Panc1 (cell line): ENCODE measurements around the gene THG1L.

Experiments used
- POLR2AphosphoS5 ChIP-seq: IDR thresholded peaks from 2 replicates; pipeline ENCODE4 v1.6.1; 2012; ENCODE audit warnings: mild to moderate bottlenecking, low read depth, low read length, moderate library complexity
- SIN3A ChIP-seq: IDR thresholded peaks from 2 replicates; pipeline ENCODE4 v1.6.1; 2012; ENCODE audit warnings: low read depth, mild to moderate bottlenecking, low read length, moderate library complexity, borderline replicate concordance; ENCODE audit not compliant: insufficient read depth
- TF ChIP-seq, protein P1 (sequence below): fragments of 450-650 bp; IDR thresholded peaks from 2 replicates; pipeline ENCODE4 v1.5.1; 2017; ENCODE audit warnings: mild to moderate bottlenecking
- TF ChIP-seq, protein P2 (sequence below), 2 experiments: IDR thresholded peaks; 2 replicates each; pipeline ENCODE4 v1.6.1; 2011 to 2012; ENCODE audit warnings: low read depth in 2 of 2, control low read depth in 1 of 2, low read length in 1 of 2, mild to moderate bottlenecking in 1 of 2, moderate library complexity in 1 of 2; ENCODE audit not compliant: insufficient read depth in 1 of 2

DNA sequence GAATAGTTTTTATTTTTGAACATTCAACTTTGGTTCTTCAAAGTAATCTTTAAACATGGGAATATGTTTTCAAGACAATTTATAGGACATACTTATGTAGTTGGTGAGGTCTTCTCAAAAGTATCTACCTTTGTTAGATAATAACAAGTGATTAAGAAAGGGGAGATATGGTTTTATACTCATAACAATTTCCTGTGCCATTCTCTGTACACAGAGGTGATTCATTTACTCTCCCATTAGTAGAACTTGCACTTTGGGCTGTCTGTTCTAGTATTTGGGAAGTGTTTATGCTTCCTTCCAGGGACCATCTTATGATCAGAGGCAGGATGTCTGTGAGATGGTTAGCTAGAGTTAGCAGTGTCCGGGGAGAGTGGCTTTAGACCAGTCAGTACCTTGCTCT, 27.5 kb downstream of the THG1L start:
- TF ChIP-seq POLR2AphosphoS5 (no peak), SIN3A (no peak)
- TF ChIP-seq, protein P1, sequence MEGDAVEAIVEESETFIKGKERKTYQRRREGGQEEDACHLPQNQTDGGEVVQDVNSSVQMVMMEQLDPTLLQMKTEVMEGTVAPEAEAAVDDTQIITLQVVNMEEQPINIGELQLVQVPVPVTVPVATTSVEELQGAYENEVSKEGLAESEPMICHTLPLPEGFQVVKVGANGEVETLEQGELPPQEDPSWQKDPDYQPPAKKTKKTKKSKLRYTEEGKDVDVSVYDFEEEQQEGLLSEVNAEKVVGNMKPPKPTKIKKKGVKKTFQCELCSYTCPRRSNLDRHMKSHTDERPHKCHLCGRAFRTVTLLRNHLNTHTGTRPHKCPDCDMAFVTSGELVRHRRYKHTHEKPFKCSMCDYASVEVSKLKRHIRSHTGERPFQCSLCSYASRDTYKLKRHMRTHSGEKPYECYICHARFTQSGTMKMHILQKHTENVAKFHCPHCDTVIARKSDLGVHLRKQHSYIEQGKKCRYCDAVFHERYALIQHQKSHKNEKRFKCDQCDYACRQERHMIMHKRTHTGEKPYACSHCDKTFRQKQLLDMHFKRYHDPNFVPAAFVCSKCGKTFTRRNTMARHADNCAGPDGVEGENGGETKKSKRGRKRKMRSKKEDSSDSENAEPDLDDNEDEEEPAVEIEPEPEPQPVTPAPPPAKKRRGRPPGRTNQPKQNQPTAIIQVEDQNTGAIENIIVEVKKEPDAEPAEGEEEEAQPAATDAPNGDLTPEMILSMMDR: no peak
- TF ChIP-seq, protein P2, sequence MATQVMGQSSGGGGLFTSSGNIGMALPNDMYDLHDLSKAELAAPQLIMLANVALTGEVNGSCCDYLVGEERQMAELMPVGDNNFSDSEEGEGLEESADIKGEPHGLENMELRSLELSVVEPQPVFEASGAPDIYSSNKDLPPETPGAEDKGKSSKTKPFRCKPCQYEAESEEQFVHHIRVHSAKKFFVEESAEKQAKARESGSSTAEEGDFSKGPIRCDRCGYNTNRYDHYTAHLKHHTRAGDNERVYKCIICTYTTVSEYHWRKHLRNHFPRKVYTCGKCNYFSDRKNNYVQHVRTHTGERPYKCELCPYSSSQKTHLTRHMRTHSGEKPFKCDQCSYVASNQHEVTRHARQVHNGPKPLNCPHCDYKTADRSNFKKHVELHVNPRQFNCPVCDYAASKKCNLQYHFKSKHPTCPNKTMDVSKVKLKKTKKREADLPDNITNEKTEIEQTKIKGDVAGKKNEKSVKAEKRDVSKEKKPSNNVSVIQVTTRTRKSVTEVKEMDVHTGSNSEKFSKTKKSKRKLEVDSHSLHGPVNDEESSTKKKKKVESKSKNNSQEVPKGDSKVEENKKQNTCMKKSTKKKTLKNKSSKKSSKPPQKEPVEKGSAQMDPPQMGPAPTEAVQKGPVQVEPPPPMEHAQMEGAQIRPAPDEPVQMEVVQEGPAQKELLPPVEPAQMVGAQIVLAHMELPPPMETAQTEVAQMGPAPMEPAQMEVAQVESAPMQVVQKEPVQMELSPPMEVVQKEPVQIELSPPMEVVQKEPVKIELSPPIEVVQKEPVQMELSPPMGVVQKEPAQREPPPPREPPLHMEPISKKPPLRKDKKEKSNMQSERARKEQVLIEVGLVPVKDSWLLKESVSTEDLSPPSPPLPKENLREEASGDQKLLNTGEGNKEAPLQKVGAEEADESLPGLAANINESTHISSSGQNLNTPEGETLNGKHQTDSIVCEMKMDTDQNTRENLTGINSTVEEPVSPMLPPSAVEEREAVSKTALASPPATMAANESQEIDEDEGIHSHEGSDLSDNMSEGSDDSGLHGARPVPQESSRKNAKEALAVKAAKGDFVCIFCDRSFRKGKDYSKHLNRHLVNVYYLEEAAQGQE (IDR thresholded peaks at IDR 0.05; ENCODE audit: insufficient read depth in 1 of 2, low read depth in 2 of 2, low read length in 1 of 2): no peak
